HCT116 (cell line): ENCODE data around the gene SLC6A2. TPM values are rescaled to one million over a fixed set of nuclear protein-coding genes. Genes with fewer than 3 reads are reported as not detected.

Source experiments
- ATAC-seq: fragments of 200-7000 bp; cut with Tn5 transposase; 2 replicates; pipeline ENCODE4 v1.9.1; 2020; ENCODE audit warnings: mild to moderate bottlenecking, moderate library complexity
- BruUV-seq: library from RNA; stranded (reverse); fragments of 400-500 nt; replicated peaks from 2 replicates; lab custom pipeline; 2021; lab: Mats Ljungman, UMichigan
- CTCF ChIA-PET: fragments of 300-600 bp; sonication (Branson Sonifier 250); formaldehyde crosslinking; loops from one replicate; lab custom pipeline; 2021; ENCODE audit warnings: antibody characterized with exemption; lab: Charles Lee
- POLR2A ChIA-PET: fragments of 300-600, 350-600 bp; sonication (Branson Sonifier 250); formaldehyde crosslinking; loops from one replicate; lab custom pipeline; 2021; ENCODE audit warnings: antibody characterized with exemption; lab: Charles Lee
- RAD21 ChIA-PET, 2 experiments: fragments of 300-600 bp; sonication (Branson Sonifier 250); formaldehyde crosslinking; loops; one replicate each; lab custom pipeline; 2023; ENCODE audit warnings: low total read pairs in 2 of 2; ENCODE audit not compliant: uncharacterized antibody in 2 of 2, unreplicated experiment in 2 of 2, low non-redundant PET in 1 of 2; lab: Charles Lee
- DNase-seq: peaks from one replicate; pipeline ENCODE4 v3.0.0-alpha.2; 2010; ENCODE audit warnings: low read depth, low spot score
- H2AFZ ChIP-seq: fragments of 200-600 bp; shearing (Covaris generic), sonication (generic); 2 replicates; pipeline ENCODE4 v1.6.1; 2017; ENCODE audit warnings: low read depth, mixed run types, mixed read lengths, antibody characterized with exemption, low read length; ENCODE audit not compliant: poor library complexity, severe bottlenecking
- H3K27ac ChIP-seq: 2 replicates; pipeline ENCODE4 v1.5.1; 2012; ENCODE audit warnings: low read depth, low read length
- H3K27me3 ChIP-seq: fragments of 200-600 bp; sonication (generic); 2 replicates; pipeline ENCODE4 v1.6.1; 2016; ENCODE audit warnings: mixed run types, low read length, mixed read lengths; ENCODE audit not compliant: insufficient read depth
- H3K36me3 ChIP-seq, 2 experiments: fragments of 200-500 bp in 1 of 2; fragments of 200-600 bp in 1 of 2; sonication (Bioruptor generic) in 1 of 2; sonication (generic) in 1 of 2; 2 replicates each; pipeline versions ENCODE4 v1.5.1 to v1.6.1; 2014 to 2016; ENCODE audit warnings: low read length in 2 of 2, inconsistent platforms in 1 of 2, mixed read lengths in 1 of 2, mixed run types in 1 of 2; ENCODE audit not compliant: insufficient read depth in 2 of 2, control insufficient read depth in 1 of 2
- H3K4me1 ChIP-seq, 2 experiments: fragments of 200-600 bp in 1 of 2; sonication (generic) in 1 of 2; 2 replicates each; pipeline versions ENCODE4 v1.5.1 to v1.6.1; 2012 to 2017; ENCODE audit warnings: low read length in 2 of 2, inconsistent platforms in 1 of 2, mild to moderate bottlenecking in 1 of 2, mixed read lengths in 1 of 2, mixed run types in 1 of 2, moderate library complexity in 1 of 2; ENCODE audit not compliant: insufficient read depth in 2 of 2, control insufficient read depth in 1 of 2
- H3K4me2 ChIP-seq: fragments of 200-600 bp; sonication (generic); 2 replicates; pipeline ENCODE4 v1.6.1; 2017; ENCODE audit warnings: mixed run types, low read length, mixed read lengths
- H3K4me3 ChIP-seq, 2 experiments: fragments of 200-600 bp in 1 of 2; sonication (generic) in 1 of 2; replicated peaks in 1 of 2; 2 replicates each; pipeline ENCODE4 v1.5.1; 2011 to 2016; ENCODE audit warnings: low read length in 2 of 2, control low read depth in 1 of 2, low read depth in 1 of 2, mild to moderate bottlenecking in 1 of 2, mixed read lengths in 1 of 2, mixed run types in 1 of 2
- H3K79me2 ChIP-seq: fragments of 200-600 bp; sonication (generic); 2 replicates; pipeline ENCODE4 v1.6.1; 2017; ENCODE audit warnings: mild to moderate bottlenecking, mixed run types, low read length, moderate library complexity, mixed read lengths; ENCODE audit not compliant: insufficient read depth
- H3K9ac ChIP-seq: fragments of 200-600 bp; sonication (generic); 2 replicates; pipeline ENCODE4 v1.6.1; 2016; ENCODE audit warnings: low read length, mixed read lengths
- H3K9me2 ChIP-seq: fragments of 200-600 bp; sonication (generic), shearing (Covaris generic); 2 replicates; pipeline ENCODE4 v1.6.1; 2017; ENCODE audit warnings: mixed run types, mild to moderate bottlenecking, moderate library complexity; ENCODE audit not compliant: insufficient read depth
- H3K9me3 ChIP-seq, 2 experiments: fragments of 200-500 bp in 1 of 2; fragments of 200-600 bp in 1 of 2; sonication (Bioruptor generic) in 1 of 2; sonication (generic) in 1 of 2; 2 replicates each; pipeline ENCODE4 v1.6.1; 2014 to 2017; ENCODE audit warnings: low read length in 2 of 2, mixed read lengths in 2 of 2, inconsistent platforms in 1 of 2, low read depth in 1 of 2, mild to moderate bottlenecking in 1 of 2, mixed run types in 1 of 2, moderate library complexity in 1 of 2; ENCODE audit not compliant: control insufficient read depth in 1 of 2, insufficient read depth in 1 of 2
- H4K20me1 ChIP-seq: fragments of 200-600 bp; sonication (generic), shearing (Covaris generic); 2 replicates; pipeline ENCODE4 v1.6.1; 2017; ENCODE audit warnings: mixed run types, mild to moderate bottlenecking, moderate library complexity; ENCODE audit not compliant: insufficient read depth
- CEBPB ChIP-seq: IDR thresholded peaks from 2 replicates; pipeline ENCODE4 v1.6.1; 2012; ENCODE audit warnings: low read depth
- EZH2 ChIP-seq: fragments of 200-600 bp; sonication (generic); IDR thresholded peaks from 2 replicates; pipeline ENCODE4 v1.6.1; 2017; ENCODE audit warnings: antibody characterized with exemption, mixed run types
- POLR2AphosphoS5 ChIP-seq: IDR thresholded peaks from 2 replicates; pipeline ENCODE4 v1.6.1; 2011; ENCODE audit warnings: mild to moderate bottlenecking, low read depth, low read length, moderate library complexity
- SP1 ChIP-seq: IDR thresholded peaks from 2 replicates; pipeline ENCODE4 v1.6.1; 2012; ENCODE audit warnings: low read depth
- TCF7L2 ChIP-seq: IDR thresholded peaks from 2 replicates; pipeline ENCODE4 v1.7.0; 2011; ENCODE audit warnings: borderline replicate concordance, inconsistent platforms; ENCODE audit not compliant: insufficient read depth, insufficient read length; ENCODE audit errors: extremely low read depth
- YY1 ChIP-seq: IDR thresholded peaks from 2 replicates; pipeline ENCODE4 v1.6.1; 2011; ENCODE audit warnings: low read length, low read depth, moderate library complexity, mild to moderate bottlenecking; ENCODE audit not compliant: insufficient replicate concordance; ENCODE audit errors: extremely low read depth
- ZFX ChIP-seq: fragments of 450-650 bp; IDR thresholded peaks from 2 replicates; pipeline ENCODE4 v1.6.1; 2017
- ZNF274 ChIP-seq: fragments of 200-500 bp; sonication (Bioruptor generic); IDR thresholded peaks from 2 replicates; pipeline ENCODE4 v1.6.1; 2014; ENCODE audit warnings: mild to moderate bottlenecking, low read depth, low read length, inconsistent platforms
- intact Hi-C: fragments of 100-400 bp; cut with micrococcal nuclease; formaldehyde crosslinking; loops from 2 replicates; pipeline ENCODE4 v1.10.0; 2022
- total RNA-seq: library from RNA; stranded (reverse); gene quantifications from one replicate; pipeline ENCODE4 v1.2.1, GENCODE V29; 2021; ENCODE audit not compliant: unreplicated experiment
- TF ChIP-seq, protein P1 (sequence below): IDR thresholded peaks from 2 replicates; pipeline ENCODE4 v1.6.1; 2012
- TF ChIP-seq, protein P2 (sequence below): IDR thresholded peaks from 2 replicates; pipeline ENCODE4 v1.6.1; 2011; ENCODE audit warnings: mild to moderate bottlenecking, low read length, moderate library complexity; ENCODE audit not compliant: insufficient replicate concordance; ENCODE audit errors: extremely low read depth
- TF ChIP-seq, protein P3 (sequence below): IDR thresholded peaks from 2 replicates; pipeline ENCODE4 v1.6.1; 2012; ENCODE audit warnings: low read depth
- TF ChIP-seq, protein P4 (sequence below): IDR thresholded peaks from 2 replicates; pipeline ENCODE4 v1.6.1; 2012

SLC6A2 gene
- total RNA-seq, 1 experiment from 2014 or later = not detected

DNA sequence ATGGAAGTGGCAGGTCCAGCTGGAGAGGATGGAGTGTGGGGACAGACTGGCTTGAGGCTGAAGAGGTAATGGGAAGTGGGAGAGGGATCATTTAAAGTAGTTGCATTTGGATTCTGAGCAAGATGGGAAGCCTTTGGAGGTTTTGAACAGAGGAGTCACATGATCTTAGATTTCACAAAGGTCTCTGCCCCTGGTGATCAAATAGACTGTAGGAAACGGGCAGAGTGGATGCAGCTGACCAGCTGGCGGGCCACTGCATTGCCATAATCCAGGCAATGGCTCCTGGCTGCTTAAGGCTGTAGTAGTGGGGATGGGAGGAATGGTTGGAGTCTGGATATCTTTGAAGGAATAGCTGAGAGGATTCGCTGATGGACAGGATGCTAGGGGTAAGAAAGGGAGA, 81.5 kb downstream of the SLC6A2 start:
- ChIA-PET CTCF (no interaction called here), POLR2A (no interaction called here)
- Histone ChIP-seq H3K9me2 (no peaks in the 10 kb centered on the region), H3K4me2 (no peak overlapping the region), H2AFZ (no peak overlapping the region), H3K79me2 (no peaks in the 10 kb centered on the region), H3K4me1 (peaks cover 0 to 19% of the 10 kb centered on the region in 2 experiments; a peak in 2 of 4 replicates)
- no peak for DNase-seq
- TF ChIP-seq POLR2AphosphoS5 (no peak), SP1 (no peak), YY1 (no peak), TCF7L2 (no peak), CEBPB (no peak), ZNF274 (no peak), EZH2 (no peak), ZFX (no peak)
- TF ChIP-seq, protein P1, sequence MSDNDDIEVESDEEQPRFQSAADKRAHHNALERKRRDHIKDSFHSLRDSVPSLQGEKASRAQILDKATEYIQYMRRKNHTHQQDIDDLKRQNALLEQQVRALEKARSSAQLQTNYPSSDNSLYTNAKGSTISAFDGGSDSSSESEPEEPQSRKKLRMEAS = no peak
- TF ChIP-seq, protein P2, sequence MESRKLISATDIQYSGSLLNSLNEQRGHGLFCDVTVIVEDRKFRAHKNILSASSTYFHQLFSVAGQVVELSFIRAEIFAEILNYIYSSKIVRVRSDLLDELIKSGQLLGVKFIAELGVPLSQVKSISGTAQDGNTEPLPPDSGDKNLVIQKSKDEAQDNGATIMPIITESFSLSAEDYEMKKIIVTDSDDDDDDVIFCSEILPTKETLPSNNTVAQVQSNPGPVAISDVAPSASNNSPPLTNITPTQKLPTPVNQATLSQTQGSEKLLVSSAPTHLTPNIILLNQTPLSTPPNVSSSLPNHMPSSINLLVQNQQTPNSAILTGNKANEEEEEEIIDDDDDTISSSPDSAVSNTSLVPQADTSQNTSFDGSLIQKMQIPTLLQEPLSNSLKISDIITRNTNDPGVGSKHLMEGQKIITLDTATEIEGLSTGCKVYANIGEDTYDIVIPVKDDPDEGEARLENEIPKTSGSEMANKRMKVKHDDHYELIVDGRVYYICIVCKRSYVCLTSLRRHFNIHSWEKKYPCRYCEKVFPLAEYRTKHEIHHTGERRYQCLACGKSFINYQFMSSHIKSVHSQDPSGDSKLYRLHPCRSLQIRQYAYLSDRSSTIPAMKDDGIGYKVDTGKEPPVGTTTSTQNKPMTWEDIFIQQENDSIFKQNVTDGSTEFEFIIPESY = no peak
- TF ChIP-seq, protein P3, sequence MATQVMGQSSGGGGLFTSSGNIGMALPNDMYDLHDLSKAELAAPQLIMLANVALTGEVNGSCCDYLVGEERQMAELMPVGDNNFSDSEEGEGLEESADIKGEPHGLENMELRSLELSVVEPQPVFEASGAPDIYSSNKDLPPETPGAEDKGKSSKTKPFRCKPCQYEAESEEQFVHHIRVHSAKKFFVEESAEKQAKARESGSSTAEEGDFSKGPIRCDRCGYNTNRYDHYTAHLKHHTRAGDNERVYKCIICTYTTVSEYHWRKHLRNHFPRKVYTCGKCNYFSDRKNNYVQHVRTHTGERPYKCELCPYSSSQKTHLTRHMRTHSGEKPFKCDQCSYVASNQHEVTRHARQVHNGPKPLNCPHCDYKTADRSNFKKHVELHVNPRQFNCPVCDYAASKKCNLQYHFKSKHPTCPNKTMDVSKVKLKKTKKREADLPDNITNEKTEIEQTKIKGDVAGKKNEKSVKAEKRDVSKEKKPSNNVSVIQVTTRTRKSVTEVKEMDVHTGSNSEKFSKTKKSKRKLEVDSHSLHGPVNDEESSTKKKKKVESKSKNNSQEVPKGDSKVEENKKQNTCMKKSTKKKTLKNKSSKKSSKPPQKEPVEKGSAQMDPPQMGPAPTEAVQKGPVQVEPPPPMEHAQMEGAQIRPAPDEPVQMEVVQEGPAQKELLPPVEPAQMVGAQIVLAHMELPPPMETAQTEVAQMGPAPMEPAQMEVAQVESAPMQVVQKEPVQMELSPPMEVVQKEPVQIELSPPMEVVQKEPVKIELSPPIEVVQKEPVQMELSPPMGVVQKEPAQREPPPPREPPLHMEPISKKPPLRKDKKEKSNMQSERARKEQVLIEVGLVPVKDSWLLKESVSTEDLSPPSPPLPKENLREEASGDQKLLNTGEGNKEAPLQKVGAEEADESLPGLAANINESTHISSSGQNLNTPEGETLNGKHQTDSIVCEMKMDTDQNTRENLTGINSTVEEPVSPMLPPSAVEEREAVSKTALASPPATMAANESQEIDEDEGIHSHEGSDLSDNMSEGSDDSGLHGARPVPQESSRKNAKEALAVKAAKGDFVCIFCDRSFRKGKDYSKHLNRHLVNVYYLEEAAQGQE = no peak
- TF ChIP-seq, protein P4, sequence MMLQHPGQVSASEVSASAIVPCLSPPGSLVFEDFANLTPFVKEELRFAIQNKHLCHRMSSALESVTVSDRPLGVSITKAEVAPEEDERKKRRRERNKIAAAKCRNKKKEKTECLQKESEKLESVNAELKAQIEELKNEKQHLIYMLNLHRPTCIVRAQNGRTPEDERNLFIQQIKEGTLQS = no peak
- TF ChIP-seq, all 23 proteins: peak for 0
- intact Hi-C loops = no loop called here
- no peak for ATAC-seq
- no peak overlapping the region for H3K4me3 ChIP-seq
- H3K9me3 ChIP-seq = no peaks in the 10 kb centered on the region
- no peak overlapping the region for H3K9ac ChIP-seq
- no peak overlapping the region for H3K27ac ChIP-seq
- H3K36me3 ChIP-seq = no peaks in the 10 kb centered on the region
- H3K27me3 ChIP-seq = peaks cover 32% of the 10 kb centered on the region; the same call in 1 of the 2 replicates
- no TSS peak for BruUV-seq
- no peaks in the 10 kb centered on the region for H4K20me1 ChIP-seq
- RAD21 ChIA-PET = no interaction called here
